ENCODE data around the gene ARIH2.

DNA sequence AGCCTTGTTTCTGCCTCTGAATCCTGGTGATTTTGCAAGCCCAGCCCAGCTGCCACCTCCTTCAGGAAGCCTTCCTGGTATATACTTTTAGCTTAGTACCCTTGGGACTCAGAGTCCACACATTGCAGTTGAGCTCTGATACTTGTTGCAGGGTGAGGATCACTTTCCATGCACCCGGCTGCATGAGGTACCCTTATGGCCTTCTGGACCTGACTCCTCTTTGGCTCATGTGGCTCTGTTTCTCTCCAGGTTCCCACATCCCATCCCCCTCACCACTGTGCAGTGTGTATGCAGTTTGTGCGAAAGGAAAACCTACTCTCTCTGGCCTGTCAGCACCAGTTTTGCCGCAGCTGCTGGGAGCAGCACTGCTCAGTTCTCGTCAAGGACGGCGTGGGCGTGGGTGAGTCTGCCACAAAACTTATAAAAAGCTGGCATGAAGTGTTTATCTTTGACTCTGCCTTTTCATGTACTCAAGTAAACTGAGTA is 48.3 kb downstream of the ARIH2 start:
- no peak for TF ChIP-seq POLR2AphosphoS5 (IDR thresholded peaks at IDR 0.05)
- TF ChIP-seq, protein P1, sequence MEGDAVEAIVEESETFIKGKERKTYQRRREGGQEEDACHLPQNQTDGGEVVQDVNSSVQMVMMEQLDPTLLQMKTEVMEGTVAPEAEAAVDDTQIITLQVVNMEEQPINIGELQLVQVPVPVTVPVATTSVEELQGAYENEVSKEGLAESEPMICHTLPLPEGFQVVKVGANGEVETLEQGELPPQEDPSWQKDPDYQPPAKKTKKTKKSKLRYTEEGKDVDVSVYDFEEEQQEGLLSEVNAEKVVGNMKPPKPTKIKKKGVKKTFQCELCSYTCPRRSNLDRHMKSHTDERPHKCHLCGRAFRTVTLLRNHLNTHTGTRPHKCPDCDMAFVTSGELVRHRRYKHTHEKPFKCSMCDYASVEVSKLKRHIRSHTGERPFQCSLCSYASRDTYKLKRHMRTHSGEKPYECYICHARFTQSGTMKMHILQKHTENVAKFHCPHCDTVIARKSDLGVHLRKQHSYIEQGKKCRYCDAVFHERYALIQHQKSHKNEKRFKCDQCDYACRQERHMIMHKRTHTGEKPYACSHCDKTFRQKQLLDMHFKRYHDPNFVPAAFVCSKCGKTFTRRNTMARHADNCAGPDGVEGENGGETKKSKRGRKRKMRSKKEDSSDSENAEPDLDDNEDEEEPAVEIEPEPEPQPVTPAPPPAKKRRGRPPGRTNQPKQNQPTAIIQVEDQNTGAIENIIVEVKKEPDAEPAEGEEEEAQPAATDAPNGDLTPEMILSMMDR (IDR thresholded peaks at IDR 0.05), result no peak
- no peak for TF ChIP-seq EP300 (IDR thresholded peaks at IDR 0.05)
- TF ChIP-seq POLR2A (IDR thresholded peaks at IDR 0.05), result no peak

All from stomach (tissue), 4 donors.